ENCODE results near the gene MBOAT2. TPM values are rescaled to one million over a fixed set of nuclear protein-coding genes. Genes with fewer than 3 reads are reported as not detected.

Gene MBOAT2
- total RNA-seq, 3 donors from 2014 or later (not counting 1 experiment from before 2014, with no cell fraction given) = 2.9 to 18.4 (median 4.2) TPM

DNA sequence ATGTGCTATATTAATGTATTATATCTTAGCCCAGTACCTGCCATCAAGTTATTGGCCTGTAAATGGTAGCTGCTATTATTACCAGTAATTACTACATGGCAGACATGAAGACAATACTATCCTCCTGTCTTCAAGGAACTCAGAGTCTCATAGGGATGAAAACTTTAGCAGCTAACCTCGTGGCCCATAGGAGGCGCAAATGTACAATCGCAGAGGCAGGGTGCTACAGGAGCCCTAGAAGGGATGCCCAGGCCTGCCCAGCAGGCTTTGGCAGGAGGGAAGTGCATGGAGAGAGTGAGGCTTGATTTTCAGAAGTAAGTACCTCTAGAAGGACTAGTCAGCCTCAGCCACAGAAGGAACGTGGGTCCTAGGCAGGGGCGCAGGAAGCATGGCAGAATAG lies 121.4 kb downstream of the MBOAT2 start:
- H3K27ac ChIP-seq (ENCODE audit: low read length) = no peak overlapping the region
- peaks cover 0 to 2% of the 10 kb centered on the region in 2 donors for H3K27me3 Mint-ChIP-seq (ENCODE audit: low read depth in 2 of 2)
- H3K9me3 Mint-ChIP-seq = no peaks in the 10 kb centered on the region
- H3K27me3 ChIP-seq (ENCODE audit: control insufficient read depth, insufficient read depth, low read length) = no peaks in the 10 kb centered on the region
- ATAC-seq (no peak), DNase-seq (no peak)
- TF ChIP-seq, protein P1, sequence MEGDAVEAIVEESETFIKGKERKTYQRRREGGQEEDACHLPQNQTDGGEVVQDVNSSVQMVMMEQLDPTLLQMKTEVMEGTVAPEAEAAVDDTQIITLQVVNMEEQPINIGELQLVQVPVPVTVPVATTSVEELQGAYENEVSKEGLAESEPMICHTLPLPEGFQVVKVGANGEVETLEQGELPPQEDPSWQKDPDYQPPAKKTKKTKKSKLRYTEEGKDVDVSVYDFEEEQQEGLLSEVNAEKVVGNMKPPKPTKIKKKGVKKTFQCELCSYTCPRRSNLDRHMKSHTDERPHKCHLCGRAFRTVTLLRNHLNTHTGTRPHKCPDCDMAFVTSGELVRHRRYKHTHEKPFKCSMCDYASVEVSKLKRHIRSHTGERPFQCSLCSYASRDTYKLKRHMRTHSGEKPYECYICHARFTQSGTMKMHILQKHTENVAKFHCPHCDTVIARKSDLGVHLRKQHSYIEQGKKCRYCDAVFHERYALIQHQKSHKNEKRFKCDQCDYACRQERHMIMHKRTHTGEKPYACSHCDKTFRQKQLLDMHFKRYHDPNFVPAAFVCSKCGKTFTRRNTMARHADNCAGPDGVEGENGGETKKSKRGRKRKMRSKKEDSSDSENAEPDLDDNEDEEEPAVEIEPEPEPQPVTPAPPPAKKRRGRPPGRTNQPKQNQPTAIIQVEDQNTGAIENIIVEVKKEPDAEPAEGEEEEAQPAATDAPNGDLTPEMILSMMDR (IDR thresholded peaks at IDR 0.05) = no peak
- no peaks in the 10 kb centered on the region for H3K36me3 Mint-ChIP-seq
- WGBS (ENCODE audit: insufficient coverage) = 93% methylated on average over 5 of the region's 5 CpGs
- no peaks in the 10 kb centered on the region for H3K4me1 Mint-ChIP-seq
- H3K4me3 ChIP-seq (ENCODE audit: low read length) = no peak overlapping the region
- H3K36me3 ChIP-seq (ENCODE audit: control insufficient read depth, insufficient read depth, low read length) = no peaks in the 10 kb centered on the region
- no peaks in the 10 kb centered on the region for H3K9me3 ChIP-seq (ENCODE audit: control insufficient read depth, insufficient read depth, low read length)
- no peaks in the 10 kb centered on the region for H3K4me1 ChIP-seq (ENCODE audit: control insufficient read depth, insufficient read depth, low read length)
- no peak overlapping the region for H3K27ac Mint-ChIP-seq
- H3K4me3 Mint-ChIP-seq = no peak overlapping the region
- intact Hi-C loops (cut with micrococcal nuclease) = no loop called here

DNA sequence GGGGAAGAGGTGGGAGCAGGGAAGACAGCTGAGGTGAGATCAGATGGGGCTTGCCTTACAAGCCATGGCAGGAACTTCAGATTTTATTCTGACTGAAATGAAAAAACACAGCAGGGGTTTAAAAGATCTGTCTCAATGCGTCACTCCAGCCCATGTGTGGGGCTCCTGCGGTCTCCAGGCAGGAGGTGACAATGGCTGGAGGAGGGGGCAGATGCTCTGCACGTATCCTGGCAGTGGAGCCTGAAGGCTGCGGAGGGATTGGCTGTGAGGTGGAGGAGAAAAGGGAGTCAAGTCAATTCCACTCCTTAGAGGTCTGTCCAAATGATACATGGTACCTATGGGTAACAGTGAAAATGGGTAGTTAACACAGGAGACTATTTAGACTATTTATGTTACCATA lies 125.6 kb downstream of the MBOAT2 start:
- intact Hi-C loops (cut with micrococcal nuclease) = no loop called here
- no peak overlapping the region for H3K4me3 Mint-ChIP-seq
- Histone ChIP-seq H3K4me3 (ENCODE audit: low read length) (no peak overlapping the region), H3K4me1 (ENCODE audit: control insufficient read depth, insufficient read depth, low read length) (no peaks in the 10 kb centered on the region), H3K9me3 (ENCODE audit: control insufficient read depth, insufficient read depth, low read length) (no peaks in the 10 kb centered on the region), H3K36me3 (ENCODE audit: control insufficient read depth, insufficient read depth, low read length) (no peaks in the 10 kb centered on the region), H3K27ac (ENCODE audit: low read length) (no peak overlapping the region), H3K27me3 (ENCODE audit: control insufficient read depth, insufficient read depth, low read length) (no peaks in the 10 kb centered on the region)
- no peak for DNase-seq
- no peak for ATAC-seq
- H3K9me3 Mint-ChIP-seq = no peaks in the 10 kb centered on the region
- no peak overlapping the region for H3K27ac Mint-ChIP-seq
- H3K36me3 Mint-ChIP-seq = no peaks in the 10 kb centered on the region
- WGBS (ENCODE audit: insufficient coverage) = 94% methylated on average over 4 of the region's 4 CpGs
- peaks cover 0 to 2% of the 10 kb centered on the region in 2 donors for H3K27me3 Mint-ChIP-seq (ENCODE audit: low read depth in 2 of 2)
- H3K4me1 Mint-ChIP-seq = no peaks in the 10 kb centered on the region
- TF ChIP-seq, protein P1 (IDR thresholded peaks at IDR 0.05) = no peak

DNA sequence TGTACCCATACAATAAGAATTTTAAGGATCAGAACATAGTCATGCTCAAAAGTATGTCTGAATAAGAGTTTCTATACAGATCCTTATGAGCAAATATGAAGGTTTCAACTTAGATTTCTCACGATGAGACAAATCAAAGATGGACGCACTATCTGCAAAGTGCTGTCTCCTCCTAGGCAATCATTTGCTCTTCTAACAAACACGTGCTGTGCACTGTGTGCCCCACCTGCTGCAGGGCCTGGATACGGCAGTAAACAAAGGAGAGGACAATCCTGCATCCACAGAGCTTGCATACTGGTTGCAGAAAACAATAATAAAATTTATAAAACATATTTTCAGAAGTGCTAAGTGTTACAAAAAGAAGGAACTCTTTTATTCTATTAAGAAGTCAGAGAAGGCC lies 126.2 kb downstream of the MBOAT2 start:
- no peaks in the 10 kb centered on the region for H3K9me3 Mint-ChIP-seq
- no peaks in the 10 kb centered on the region for H3K4me1 Mint-ChIP-seq
- Histone ChIP-seq H3K4me3 (ENCODE audit: low read length) (no peak overlapping the region), H3K4me1 (ENCODE audit: control insufficient read depth, insufficient read depth, low read length) (no peaks in the 10 kb centered on the region), H3K9me3 (ENCODE audit: control insufficient read depth, insufficient read depth, low read length) (no peaks in the 10 kb centered on the region), H3K36me3 (ENCODE audit: control insufficient read depth, insufficient read depth, low read length) (no peaks in the 10 kb centered on the region), H3K27ac (ENCODE audit: low read length) (no peak overlapping the region), H3K27me3 (ENCODE audit: control insufficient read depth, insufficient read depth, low read length) (no peaks in the 10 kb centered on the region)
- H3K4me3 Mint-ChIP-seq = no peak overlapping the region
- 92% methylated on average over 4 of the region's 4 CpGs for WGBS (ENCODE audit: insufficient coverage)
- intact Hi-C loops (cut with micrococcal nuclease) = no loop called here
- H3K27ac Mint-ChIP-seq = no peak overlapping the region
- TF ChIP-seq, protein P1 (IDR thresholded peaks at IDR 0.05) = no peak
- H3K27me3 Mint-ChIP-seq (ENCODE audit: low read depth in 2 of 2) = peaks cover 0 to 2% of the 10 kb centered on the region in 2 donors
- DNase-seq (no peak), ATAC-seq (no peak)
- no peaks in the 10 kb centered on the region for H3K36me3 Mint-ChIP-seq

DNA sequence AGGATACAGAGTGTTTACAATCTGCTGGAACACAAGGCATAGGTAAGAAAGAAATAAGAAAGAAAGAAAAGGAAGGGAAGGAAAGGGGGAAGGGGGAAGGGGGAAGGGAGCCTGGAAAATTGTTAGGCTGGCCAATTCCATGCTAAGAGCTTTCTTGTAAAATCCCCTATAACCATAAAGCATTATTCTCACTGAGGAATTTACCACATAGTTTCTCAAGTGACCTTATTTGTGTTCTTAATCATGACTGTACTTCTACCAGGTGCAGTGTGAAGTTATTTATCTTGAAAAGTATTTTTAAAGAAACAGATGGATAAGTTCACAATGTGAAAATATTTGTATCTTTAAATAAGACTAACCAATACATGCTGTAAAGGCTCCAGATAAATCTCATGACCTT lies 126.9 kb downstream of the MBOAT2 start:
- no peaks in the 10 kb centered on the region for H3K27me3 ChIP-seq (ENCODE audit: control insufficient read depth, insufficient read depth, low read length)
- H3K36me3 Mint-ChIP-seq = no peaks in the 10 kb centered on the region
- H3K9me3 ChIP-seq (ENCODE audit: control insufficient read depth, insufficient read depth, low read length) = no peaks in the 10 kb centered on the region
- DNase-seq = no peak
- no peaks in the 10 kb centered on the region for H3K36me3 ChIP-seq (ENCODE audit: control insufficient read depth, insufficient read depth, low read length)
- H3K4me1 ChIP-seq (ENCODE audit: control insufficient read depth, insufficient read depth, low read length) = no peaks in the 10 kb centered on the region
- no peaks in the 10 kb centered on the region for H3K4me1 Mint-ChIP-seq
- TF ChIP-seq, protein P1 (IDR thresholded peaks at IDR 0.05) = no peak
- no peak overlapping the region for H3K4me3 ChIP-seq (ENCODE audit: low read length)
- H3K27ac Mint-ChIP-seq = no peak overlapping the region
- intact Hi-C loops (cut with micrococcal nuclease) = no loop called here
- no peak for ATAC-seq
- no peaks in the 10 kb centered on the region for H3K9me3 Mint-ChIP-seq
- peaks cover 0 to 2% of the 10 kb centered on the region in 2 donors for H3K27me3 Mint-ChIP-seq (ENCODE audit: low read depth in 2 of 2)
- no peak overlapping the region for H3K27ac ChIP-seq (ENCODE audit: low read length)
- no peak overlapping the region for H3K4me3 Mint-ChIP-seq
